Fibroblast of mammary gland (primary cell): ENCODE data around the gene SRD5A3.

Experiments
- DNase-seq: peaks from one replicate; pipeline ENCODE4 v3.0.0-alpha.2; 2010; ENCODE audit warnings: low read depth
- H3K4me3 ChIP-seq: 2 replicates; pipeline ENCODE4 v1.5.1; 2011; ENCODE audit warnings: low read depth, mild to moderate bottlenecking, low read length, moderate library complexity; ENCODE audit not compliant: control insufficient read depth
- CTCF ChIP-seq: conservative IDR thresholded peaks from 2 replicates; pipeline ENCODE4 v1.5.1; 2011; ENCODE audit warnings: low read depth, low read length, inconsistent platforms; ENCODE audit not compliant: control insufficient read depth, insufficient read depth

SRD5A3 gene

DNA sequence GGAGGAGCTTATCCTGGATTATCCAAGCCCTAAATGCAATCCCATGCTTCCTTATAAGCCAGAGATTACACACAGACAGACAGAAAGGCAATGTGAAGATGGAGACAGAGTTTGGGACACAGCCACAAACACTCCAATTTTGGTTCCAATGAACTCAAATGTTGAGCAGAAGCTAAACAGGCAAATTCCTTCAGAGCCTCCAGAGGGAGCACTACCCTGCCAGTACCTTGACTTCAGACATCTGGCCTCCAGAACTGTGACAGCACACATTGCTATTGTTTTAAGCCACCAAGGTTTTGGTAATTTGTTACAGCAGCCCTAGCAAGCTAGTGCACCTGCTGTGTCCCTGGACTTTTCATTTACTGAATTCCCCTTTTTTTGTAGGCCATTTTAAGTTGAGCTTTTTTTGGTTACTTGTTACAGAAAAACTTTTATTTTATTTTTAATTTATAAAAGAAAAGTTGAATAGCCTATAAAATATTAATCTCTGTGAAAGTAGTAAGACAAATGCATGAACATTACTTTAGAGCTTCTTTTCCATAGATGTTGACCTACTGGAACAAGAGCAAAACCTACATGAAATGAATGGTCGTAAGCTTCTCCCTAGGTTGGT is 33.4 kb upstream of the SRD5A3 start:
- peak; percentile 93 for TF ChIP-seq CTCF
- peak; percentile 75 for DNase-seq
- no peak overlapping the region for H3K4me3 ChIP-seq

DNA sequence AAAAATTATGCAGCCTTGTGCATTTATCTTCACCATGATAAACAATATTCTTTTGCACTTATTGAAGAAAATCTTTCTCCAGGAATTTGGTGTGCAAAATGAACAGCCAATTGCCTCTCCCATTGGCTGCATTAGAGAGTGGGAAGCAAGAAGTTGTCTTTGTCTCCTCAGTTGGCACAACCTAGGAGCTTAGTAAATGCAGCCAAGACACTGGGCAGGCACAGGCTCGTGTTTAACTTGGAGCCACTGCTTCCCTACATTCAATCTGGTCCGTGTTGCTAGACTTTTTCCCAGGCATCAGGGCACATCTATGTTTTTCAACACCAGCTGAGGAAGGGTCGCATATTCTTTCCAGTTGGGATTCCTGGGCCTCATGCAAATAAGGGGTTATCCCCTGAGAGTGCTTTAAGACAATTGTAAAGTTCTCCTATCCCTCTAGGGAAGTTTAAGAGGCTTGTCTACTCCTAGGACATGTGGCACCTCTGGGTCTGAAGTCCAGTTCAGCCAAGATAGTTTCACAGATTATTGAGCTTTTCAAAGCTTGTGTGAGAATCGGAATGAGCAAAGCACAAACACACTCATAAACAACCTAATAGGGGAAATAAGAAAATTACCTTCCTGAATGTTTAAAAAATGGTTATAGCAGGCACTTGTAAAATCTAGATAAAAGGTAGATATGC is 31.8 kb upstream of the SRD5A3 start:
- DNase-seq, result no peak
- no peak overlapping the region for H3K4me3 ChIP-seq
- TF ChIP-seq CTCF, result no peak

- TF ChIP-seq CTCF, result no peak
- peak; percentile 50 for DNase-seq
These were observed 27.6 kb upstream of the SRD5A3 start for GRCh38 chr4:55318175-55319129.

DNA sequence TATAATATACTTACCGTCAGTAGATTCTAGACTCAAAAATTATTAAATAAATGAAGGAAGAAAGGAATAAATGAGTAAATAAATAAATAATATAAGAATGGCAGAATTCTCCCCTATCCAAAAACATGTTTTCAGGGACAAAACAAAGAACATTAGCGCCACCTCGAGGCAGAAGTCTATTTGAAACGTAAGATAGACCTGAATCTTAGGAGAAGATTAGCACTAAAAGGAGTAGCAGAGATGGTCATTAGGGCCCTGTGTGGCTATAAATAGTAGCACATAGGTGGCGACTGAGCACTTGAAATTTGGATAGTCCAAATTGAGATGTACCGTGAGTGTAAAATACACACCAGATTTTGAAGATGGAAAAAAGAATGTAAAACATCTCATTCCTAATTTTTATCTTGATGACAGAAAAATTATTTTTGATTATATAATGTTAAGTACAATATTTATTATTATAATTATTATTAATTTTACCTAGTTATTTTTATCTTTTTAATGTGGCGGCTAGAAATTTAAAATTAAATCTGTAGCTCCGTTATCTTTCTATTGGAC is 24.3 kb upstream of the SRD5A3 start:
- DNase-seq, result peak; percentile 83
- peak; percentile 65 for TF ChIP-seq CTCF
- H3K4me3 ChIP-seq, result no peak overlapping the region

More at GRCh38 chr4:55318175-55319129, 27.6 kb upstream of the SRD5A3 start:
- no peak overlapping the region for H3K4me3 ChIP-seq

DNA sequence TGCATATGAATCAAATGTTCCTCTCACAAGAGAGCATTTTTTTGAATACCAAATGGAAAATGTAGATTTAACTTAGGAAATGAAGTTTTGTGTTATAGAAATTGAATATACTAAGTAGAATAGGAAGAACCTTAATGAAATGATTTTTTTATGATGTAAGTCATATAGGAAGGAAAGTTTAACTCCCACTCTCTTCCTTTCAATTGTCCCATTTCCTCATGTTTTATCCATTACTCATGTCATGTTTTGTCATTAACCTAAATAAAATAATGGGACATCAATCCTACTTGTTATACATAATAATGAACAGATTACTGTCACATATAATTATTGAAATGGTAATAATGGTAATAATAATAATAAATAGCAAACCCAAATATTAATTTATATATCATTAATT is 22.7 kb upstream of the SRD5A3 start:
- no peak for TF ChIP-seq CTCF
- no peak for DNase-seq
- no peak overlapping the region for H3K4me3 ChIP-seq

DNA sequence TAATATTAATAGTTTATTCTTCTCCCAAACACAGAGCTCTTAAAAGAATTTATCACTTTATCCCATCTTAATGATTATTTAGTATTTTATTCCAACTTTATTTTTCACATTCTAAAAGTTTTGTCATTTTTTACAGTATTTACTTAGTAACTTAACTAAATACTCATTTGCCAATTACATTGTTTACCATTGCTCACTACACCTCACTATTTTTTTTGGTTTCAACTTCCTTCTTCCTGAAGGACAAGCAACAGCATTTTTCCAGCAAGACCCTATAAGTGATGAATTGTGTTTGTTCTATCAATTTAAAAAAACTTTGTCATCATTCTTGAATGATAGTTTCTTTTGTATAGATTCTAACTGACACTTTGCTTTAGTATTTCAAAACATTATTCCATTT is 19.4 kb upstream of the SRD5A3 start:
- DNase-seq, result no peak
- no peak for TF ChIP-seq CTCF
- no peak overlapping the region for H3K4me3 ChIP-seq
